Lower leg skin (tissue), 4 donors: ENCODE results near the gene ZNF547. TPM values are rescaled to one million over a fixed set of nuclear protein-coding genes. Genes with fewer than 3 reads are reported as not detected.

Source experiments
- DNase-seq, 2 donors: peaks; one replicate each; pipeline ENCODE4 v3.0.0-alpha.2; 2019; ENCODE audit warnings: low spot score in 2 of 2
- H3K4me3 ChIP-seq: fragments of 200-600 bp; sonication (generic); 2 replicates; pipeline ENCODE4 v1.5.1; 2017; ENCODE audit warnings: mild to moderate bottlenecking, low read depth; ENCODE audit not compliant: poor library complexity, severe bottlenecking
- POLR2A ChIP-seq, 2 donors: fragments of 450-650 bp; IDR thresholded peaks; one replicate each; pipeline ENCODE4 v1.6.1; 2016 to 2017; ENCODE audit warnings: antibody characterized with exemption in 2 of 2, mild to moderate bottlenecking in 1 of 2, moderate library complexity in 1 of 2
- WGBS, 2 donors: methylation state at CpG; one replicate each; pipeline ENCODE4 v1.1.5; 2018; 5-methylcytosine and 5-hydroxymethylcytosine counted together
- intact Hi-C: fragments of 100-400 bp; cut with DNase I; formaldehyde crosslinking; loops from one replicate; pipeline ENCODE4 v1.15.0; 2023; ENCODE audit warnings: low total_unique reads
- total RNA-seq, 4 donors: library from RNA; depleted of rRNA; stranded (reverse); fragments of >200 nt; gene quantifications; one replicate each; pipeline ENCODE4 v1.1.0, GENCODE V29; 2016
- TF ChIP-seq, protein P1 (sequence below), 3 donors: fragments of 450-650 bp; IDR thresholded peaks; one replicate each; pipeline ENCODE4 v1.5.1; 2016; ENCODE audit warnings: antibody characterized with exemption in 3 of 3, mild to moderate bottlenecking in 3 of 3, moderate library complexity in 2 of 3

ZNF547 gene
- total RNA-seq, 4 donors from 2014 or later = 0.42 to 2.4 (median 1.4) TPM

DNA sequence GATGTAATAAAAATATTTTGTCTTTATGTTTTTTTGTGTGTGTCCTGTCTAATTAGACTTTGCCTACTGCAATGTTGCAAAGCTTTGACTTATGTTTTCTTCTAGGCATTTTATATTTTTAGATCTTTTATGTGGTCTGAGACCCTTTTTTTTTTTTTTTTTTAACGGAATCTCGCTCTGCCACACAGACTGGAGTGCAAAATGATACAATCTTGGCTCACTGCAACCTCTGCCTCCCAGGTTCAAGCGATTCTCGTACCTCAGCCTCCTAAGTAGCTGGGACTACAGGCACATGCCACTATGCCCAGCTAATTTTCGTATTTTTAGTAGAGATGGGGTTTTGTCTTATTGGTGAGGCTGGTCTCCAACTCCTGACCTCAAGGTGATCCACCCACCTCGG, 20.8 kb upstream of the ZNF547 start:
- no peak overlapping the region for H3K4me3 ChIP-seq
- 73 to 77% methylated on average over 6 of the region's 6 CpGs for WGBS, 2 donors
- intact Hi-C loops = no loop called here
- TF ChIP-seq POLR2A (IDR thresholded peaks at IDR 0.05) = no peak
- TF ChIP-seq, protein P1, sequence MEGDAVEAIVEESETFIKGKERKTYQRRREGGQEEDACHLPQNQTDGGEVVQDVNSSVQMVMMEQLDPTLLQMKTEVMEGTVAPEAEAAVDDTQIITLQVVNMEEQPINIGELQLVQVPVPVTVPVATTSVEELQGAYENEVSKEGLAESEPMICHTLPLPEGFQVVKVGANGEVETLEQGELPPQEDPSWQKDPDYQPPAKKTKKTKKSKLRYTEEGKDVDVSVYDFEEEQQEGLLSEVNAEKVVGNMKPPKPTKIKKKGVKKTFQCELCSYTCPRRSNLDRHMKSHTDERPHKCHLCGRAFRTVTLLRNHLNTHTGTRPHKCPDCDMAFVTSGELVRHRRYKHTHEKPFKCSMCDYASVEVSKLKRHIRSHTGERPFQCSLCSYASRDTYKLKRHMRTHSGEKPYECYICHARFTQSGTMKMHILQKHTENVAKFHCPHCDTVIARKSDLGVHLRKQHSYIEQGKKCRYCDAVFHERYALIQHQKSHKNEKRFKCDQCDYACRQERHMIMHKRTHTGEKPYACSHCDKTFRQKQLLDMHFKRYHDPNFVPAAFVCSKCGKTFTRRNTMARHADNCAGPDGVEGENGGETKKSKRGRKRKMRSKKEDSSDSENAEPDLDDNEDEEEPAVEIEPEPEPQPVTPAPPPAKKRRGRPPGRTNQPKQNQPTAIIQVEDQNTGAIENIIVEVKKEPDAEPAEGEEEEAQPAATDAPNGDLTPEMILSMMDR (IDR thresholded peaks at IDR 0.05) = no peak
- no peak for DNase-seq

GRCh38 chr19:57348136-57348535, 15.2 kb upstream of the ZNF547 start:
- TF ChIP-seq POLR2A (IDR thresholded peaks at IDR 0.05) = no peak
- TF ChIP-seq, protein P1 (IDR thresholded peaks at IDR 0.05) = no peak
- intact Hi-C loops = no loop called here
- WGBS, 2 donors = 20 to 26% methylated on average over 3 of the region's 3 CpGs
- no peak overlapping the region for H3K4me3 ChIP-seq
- no peak for DNase-seq

DNA sequence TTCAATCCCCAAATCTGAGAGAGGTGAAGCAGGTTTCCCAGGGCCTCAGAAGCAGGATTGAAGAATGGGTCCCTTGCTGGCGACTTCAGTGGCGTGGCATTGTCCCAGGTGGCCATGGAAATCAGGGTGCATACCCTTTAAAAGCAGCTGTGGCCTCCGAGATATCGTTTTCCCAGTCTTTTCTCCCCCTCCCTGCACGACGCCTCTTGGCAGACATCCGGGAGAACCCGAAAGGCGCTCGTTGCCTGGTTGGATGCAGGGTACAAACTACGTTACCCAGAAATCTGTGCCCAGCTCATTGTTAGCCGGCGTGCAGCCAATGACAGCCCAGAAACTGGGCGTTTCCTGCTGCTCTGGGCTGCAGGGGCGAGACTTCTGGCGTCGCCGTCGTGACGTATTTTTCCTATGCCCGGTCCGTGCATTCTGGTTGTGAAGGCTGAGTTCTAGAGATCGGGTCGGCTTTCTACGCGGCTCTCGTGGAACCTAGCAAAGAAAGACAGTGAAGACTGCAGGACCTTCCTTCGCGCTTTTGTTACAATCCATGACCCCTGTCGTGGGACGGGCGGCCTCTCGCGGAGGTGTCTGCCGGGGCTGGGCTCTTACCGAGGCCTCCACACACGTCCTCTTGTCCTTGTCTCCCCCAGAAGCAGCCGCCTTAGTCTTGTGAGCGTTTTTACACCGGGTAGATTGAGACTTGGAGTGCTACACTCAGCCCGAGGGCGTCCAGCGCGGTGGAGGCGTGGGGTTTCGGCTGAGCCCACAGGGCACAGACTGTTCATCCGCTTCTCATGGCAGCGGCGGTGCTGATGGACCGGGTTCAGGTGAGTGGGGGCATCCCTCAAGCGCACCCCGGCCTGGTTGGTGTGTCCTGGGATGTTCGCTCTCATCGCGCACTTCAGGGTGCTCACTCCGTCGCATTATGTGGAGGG, 12.2 kb upstream of the ZNF547 start, which contains the start of gene ZNF304:
ZNF304 (plus strand) TSS at position 395 of the 929 bp plus-strand sequence; CDS start at position 789, 394 bp downstream.
- intact Hi-C loops = no loop called here
- DNase-seq = peak; percentile 93 to 97
- no peak for TF ChIP-seq POLR2A (IDR thresholded peaks at IDR 0.05)
- TF ChIP-seq, protein P1 (IDR thresholded peaks at IDR 0.05) = no peak
- peak within 1 kb of the TSS; percentile 89 for H3K4me3 ChIP-seq
- 1% methylated on average over 52 to 54 of the region's 57 CpGs for WGBS, 2 donors

DNA sequence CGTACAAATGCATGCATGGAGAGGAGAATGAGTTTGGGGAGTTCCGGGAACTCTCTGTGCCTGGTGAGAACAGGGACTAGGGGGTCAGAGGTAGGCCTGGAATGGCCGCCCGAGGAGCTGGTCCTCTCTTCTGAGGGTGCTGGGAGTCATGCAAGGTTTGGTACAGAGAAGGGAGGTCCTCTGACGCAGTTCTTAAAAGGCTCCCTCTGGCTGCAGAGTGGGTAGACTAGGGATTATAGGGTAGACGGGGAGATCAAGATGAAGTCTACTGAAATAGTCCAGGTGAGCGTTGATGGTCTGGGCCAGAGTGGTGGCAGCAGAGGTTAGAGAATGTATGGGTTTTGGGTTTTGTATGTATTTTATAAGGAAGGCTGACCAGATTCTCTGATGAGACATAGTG, 11.5 kb upstream of the ZNF547 start:
- WGBS, 2 donors = 16 to 32% methylated on average over 7 of the region's 7 CpGs
- no peak for DNase-seq
- intact Hi-C loops = no loop called here
- TF ChIP-seq, protein P1 (IDR thresholded peaks at IDR 0.05) = no peak
- no peak for TF ChIP-seq POLR2A (IDR thresholded peaks at IDR 0.05)
- peak overlapping the region; percentile 89 for H3K4me3 ChIP-seq

- 92 to 94% methylated on average over 4 of the region's 4 CpGs for WGBS, 2 donors
- intact Hi-C loops = no loop called here
- TF ChIP-seq, protein P1 (IDR thresholded peaks at IDR 0.05) = no peak
- no peak for TF ChIP-seq POLR2A (IDR thresholded peaks at IDR 0.05)
- no peak overlapping the region for H3K4me3 ChIP-seq
- no peak for DNase-seq
These were observed 7.4 kb upstream of the ZNF547 start for GRCh38 chr19:57355916-57356315.
